ENCODE data around the gene TLL1.

TLL1 gene

DNA sequence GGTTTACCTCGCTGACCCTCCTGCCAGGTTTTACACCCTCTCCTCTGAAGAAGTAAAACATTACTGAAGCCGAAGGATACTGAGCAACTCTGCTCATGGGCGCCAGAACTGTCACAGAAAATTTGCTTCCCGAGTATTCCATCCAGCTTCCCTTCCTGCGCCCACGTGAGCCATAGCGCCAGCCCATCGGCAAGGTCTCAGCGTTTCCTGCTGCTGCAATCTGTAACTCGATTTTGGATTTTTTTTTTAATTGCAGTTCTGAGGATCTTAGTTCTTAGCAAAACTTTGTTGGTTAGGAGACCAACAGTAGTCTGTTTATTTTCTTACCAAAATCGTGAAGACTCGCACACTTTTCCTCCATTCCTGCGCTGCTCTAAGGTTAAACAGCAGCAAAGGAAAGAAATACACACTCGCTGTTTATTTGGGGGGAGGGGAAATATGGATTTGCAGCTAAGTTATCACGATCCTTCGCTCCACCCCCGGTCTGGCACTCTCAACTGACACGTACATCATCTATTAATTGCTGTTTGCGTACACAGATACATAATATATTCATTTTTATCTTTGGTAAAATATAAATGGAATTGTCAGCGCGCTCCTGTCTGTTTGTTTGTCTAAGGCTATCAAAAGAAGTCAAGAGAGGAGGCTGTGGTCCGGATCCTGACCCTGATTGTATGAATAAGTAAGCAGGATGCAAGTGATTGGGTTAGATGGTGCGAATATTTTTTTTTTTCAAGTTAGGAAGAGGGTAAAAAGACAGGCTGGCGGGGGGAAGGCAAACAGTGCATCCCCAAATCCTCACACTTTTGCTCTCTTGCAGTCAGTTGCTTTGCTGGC, at the start of gene TLL1:
TLL1 (plus strand) TSS at position 777 of the 837 bp plus-strand sequence. CDS start 668 bp downstream, outside the sequence.
- no peak for DNase-seq (ENCODE audit: low read depth in 2 of 2)

DNA sequence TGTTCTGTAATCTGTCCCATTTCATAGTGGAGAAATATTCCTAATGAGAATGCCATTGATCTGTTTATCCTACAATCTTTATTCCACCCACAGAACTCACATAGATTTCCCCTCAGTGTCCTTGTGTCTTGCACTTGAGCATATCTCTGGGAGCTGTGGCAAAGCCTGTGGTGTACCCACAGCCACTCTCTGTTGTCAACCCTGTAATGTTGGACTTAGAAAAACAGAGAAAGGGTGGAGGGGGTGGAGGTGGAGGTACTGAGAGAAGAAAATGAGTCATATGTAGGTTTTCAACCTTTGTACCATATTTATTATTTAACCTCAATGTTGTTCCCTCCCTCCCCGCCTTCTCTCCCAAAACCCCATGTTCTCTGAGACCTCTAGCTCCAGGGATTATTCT, 46.9 kb upstream of the TLL1 start:
- no peak for DNase-seq (ENCODE audit: low read depth in 2 of 2)

GRCh38 chr4:165827018-165827417, 46.0 kb upstream of the TLL1 start:
- DNase-seq (ENCODE audit: low read depth in 2 of 2): no peak

- no peak for DNase-seq (ENCODE audit: low read depth in 2 of 2)
These were observed 44.1 kb upstream of the TLL1 start for GRCh38 chr4:165828928-165829327.

GRCh38 chr4:165834116-165834515, 38.9 kb upstream of the TLL1 start:
- DNase-seq (ENCODE audit: low read depth in 2 of 2): no peak

DNA sequence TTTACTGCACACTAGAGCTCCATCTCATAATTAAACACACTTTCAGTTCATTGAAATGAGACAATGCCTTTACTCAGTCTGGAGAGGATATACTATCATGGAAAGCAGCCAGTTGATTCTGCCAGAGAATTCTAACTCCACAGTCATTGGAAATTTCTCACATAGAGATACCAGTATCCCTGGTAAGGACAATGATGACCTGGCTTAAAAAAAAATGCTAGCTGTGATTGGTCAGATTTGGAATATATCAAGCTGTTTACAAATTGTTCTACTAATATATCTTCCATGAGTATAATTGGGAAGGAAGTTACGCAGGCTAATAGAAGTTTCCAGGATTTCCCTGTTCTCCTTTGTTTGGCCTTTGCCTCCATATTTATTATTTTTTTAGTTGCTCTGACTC, 34.5 kb upstream of the TLL1 start:
- no peak for DNase-seq (ENCODE audit: low read depth in 2 of 2)

DNA sequence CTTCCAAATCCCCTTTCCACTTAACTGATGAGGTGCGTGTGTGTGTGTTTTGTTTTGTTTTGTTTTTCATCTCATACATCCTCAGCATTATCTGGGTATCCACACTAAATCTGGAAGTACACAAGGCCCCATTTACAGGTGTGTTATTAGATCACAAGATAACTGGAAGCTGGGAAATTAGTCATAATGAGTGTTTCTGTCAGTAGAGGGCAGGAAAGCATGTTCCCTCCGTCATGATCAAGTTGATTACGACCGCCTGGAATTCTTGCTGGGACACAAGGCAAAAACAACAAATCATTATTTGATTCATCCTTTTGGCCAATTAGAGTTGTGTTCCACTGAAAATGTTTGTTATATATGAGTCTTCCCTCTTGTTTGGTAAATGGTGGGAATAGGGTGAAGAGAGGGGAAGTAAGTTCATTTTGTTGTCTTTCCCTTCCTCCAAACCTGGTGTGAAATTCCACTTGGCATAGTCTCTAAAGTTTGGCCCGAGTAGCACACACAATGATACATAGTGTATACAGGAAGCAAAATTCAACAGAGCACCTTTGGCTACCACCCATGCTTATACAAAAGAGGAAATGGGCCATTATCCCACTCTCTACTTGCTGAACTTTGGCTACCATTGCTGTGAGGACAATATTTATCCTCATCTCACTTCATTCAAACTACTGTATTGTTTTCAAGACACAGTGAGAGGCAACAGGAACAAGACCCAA, 33.3 kb upstream of the TLL1 start:
- DNase-seq (ENCODE audit: low read depth in 2 of 2): no peak

- DNase-seq (ENCODE audit: low read depth in 2 of 2): no peak
These were observed 30.4 kb upstream of the TLL1 start for GRCh38 chr4:165842684-165843083.

GRCh38 chr4:165844161-165844560, 28.9 kb upstream of the TLL1 start:
- DNase-seq (ENCODE audit: low read depth in 2 of 2): no peak

- DNase-seq (ENCODE audit: low read depth in 2 of 2): no peak
These were observed 21.8 kb upstream of the TLL1 start for GRCh38 chr4:165851256-165851655.

- DNase-seq (ENCODE audit: low read depth in 2 of 2): no peak
These were observed 17.8 kb upstream of the TLL1 start for GRCh38 chr4:165855191-165855590.

GRCh38 chr4:165861363-165861762, 11.7 kb upstream of the TLL1 start:
- DNase-seq (ENCODE audit: low read depth in 2 of 2): no peak

DNA sequence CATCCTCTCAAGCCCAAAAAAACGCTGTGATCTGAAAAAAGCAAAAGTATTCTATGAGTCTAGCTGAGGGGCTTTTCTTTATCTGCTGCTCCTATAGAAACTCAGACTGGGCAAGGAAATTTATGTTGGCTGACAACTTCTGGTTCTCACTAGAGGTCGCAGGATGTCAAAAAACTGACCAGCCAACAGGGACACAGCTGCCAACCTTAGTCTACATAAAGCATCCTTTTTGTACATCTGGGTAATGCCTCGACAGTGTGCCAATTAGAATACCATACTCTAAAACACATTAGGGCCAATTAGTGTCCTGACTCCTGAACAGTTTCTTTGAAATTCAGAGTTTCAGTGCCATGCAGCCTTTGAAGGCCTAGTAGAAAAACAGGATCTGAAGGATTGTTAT, 8.8 kb upstream of the TLL1 start:
- DNase-seq (ENCODE audit: low read depth in 2 of 2): no peak

DNA sequence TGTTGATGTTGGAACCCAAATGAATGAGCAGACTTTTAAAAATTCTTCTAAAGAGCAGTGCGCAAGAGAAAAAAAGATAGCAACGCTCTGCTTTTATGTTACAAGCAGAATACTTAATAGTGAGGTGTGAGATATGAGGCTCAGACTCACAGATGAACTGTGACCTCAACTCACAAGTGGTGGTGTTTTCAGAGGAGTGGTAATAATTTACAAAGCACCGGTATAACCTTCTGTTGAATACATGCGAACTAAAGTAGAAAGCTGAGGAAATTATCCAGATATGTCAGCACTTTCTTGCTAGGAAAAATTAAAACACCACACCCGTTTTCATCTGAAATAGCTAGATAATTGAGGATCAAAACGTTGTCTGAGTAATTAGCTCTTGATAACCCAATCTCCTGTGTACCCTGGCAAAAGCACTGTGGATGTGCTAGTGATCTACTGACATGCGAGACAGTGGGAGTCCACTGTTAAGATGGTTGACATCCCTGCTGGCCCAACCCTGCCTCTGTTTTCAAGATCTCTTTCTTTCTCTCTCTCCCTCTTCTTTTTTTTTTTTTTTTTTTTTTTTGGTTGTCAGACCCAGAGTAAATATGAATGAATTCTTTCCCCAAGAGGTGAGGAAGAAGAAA, 6.9 kb upstream of the TLL1 start:
- DNase-seq (ENCODE audit: low read depth in 2 of 2): no peak

- DNase-seq (ENCODE audit: low read depth in 2 of 2): no peak
These were observed 5.1 kb upstream of the TLL1 start for GRCh38 chr4:165867961-165868360.

GRCh38 chr4:165873298-165874071, 448 bp downstream of the TLL1 start:
- no peak for DNase-seq (ENCODE audit: low read depth in 2 of 2)

DNA sequence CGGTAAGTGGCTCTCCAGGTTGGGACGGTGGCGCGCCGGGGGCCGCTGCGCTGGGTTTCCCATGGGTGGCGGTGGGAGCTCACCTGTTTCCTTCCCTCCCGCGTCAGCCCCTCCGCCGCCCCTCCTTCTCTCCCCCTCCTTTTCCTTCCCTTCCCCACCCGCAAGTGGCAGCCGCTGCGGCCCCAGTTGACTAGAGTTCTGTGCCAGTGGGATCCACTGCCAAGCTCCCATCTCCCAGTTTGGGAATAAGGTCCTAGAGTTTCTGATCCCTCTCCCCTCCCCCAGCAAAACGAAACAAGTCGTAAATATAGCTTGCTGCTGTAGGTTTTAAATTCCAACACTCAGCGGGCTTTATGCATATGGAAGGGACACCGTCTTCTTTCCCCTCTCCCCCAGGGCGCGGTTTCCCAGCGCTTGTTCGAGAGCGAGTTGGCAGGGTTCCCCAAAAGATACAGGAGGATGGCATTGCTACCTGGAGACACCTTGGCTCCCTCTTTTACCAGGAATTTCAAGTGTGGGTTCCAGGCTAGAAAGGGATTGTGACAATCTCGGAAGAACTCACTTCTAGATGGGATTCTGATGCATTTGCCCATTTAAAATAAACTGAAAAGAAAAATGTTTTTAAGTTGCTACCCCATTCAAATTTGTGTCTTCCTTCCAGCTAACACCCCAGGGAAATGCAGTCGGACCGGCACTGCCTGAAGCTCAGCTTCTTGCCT, 1.2 kb downstream of the TLL1 start:
- DNase-seq (ENCODE audit: low read depth in 2 of 2): no peak

- no peak for DNase-seq (ENCODE audit: low read depth in 2 of 2)
These were observed 1.8 kb downstream of the TLL1 start for GRCh38 chr4:165874791-165875371.

DNA sequence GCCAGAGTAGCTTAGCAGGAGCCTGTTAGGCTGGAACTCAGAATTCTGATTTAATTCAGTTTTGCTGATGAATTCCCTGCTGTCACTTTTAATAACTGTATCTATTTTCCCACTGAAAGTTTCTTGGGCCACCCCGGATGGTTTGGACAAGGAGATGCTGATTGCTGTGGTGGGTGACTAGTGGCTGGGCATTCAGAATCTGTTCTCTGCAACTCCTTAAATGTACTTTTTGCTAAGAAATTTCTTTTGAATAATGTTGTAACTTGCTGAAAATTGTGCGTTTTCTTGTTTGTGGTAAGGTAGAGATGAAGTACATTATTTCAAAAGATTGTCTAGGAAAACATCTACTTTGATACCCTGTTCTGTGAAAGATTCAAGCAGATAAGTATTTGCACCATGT, 2.4 kb downstream of the TLL1 start:
- DNase-seq (ENCODE audit: low read depth in 2 of 2): no peak

GRCh38 chr4:165877286-165877685, 4.2 kb downstream of the TLL1 start:
- DNase-seq (ENCODE audit: low read depth in 2 of 2): no peak

GRCh38 chr4:165879641-165880040, 6.6 kb downstream of the TLL1 start:
- DNase-seq (ENCODE audit: low read depth in 2 of 2): no peak
